SK-N-SH (cell line): ENCODE measurements around the gene RASGRP2. TPM values are rescaled to one million over a fixed set of nuclear protein-coding genes. Genes with fewer than 3 reads are reported as not detected.

Experiments used
- CTCF ChIA-PET: fragments of 300-600, 350-600 bp; formaldehyde crosslinking; extraction: SDS; loops from one replicate; lab custom pipeline; 2021; lab: Yijun Ruan, JAX
- POLR2A ChIA-PET: fragments of 350-600 bp; sonication (Branson Sonifier 250); formaldehyde crosslinking; extraction: SDS; loops from one replicate; lab custom pipeline; 2020; ENCODE audit warnings: antibody characterized with exemption, inconsistent platforms; lab: Yijun Ruan, JAX
- DNase-seq: peaks from one replicate; pipeline ENCODE4 v3.0.0; 2012
- H2AFZ ChIP-seq: fragments of 200-600 bp; sonication (generic); 2 replicates; pipeline ENCODE4 v1.8.1; 2016; ENCODE audit warnings: antibody characterized with exemption, mild to moderate bottlenecking, low read depth
- H3F3A ChIP-seq: fragments of 200-600 bp; sonication (generic); replicated peaks from 2 replicates; pipeline ENCODE3; 2016; ENCODE audit warnings: antibody characterized with exemption, mild to moderate bottlenecking; ENCODE audit not compliant: insufficient read depth
- H3K27ac ChIP-seq, 2 experiments: fragments of 200-500 bp in 1 of 2; fragments of 200-600 bp in 1 of 2; sonication (Bioruptor generic) in 1 of 2; sonication (generic), shearing (Covaris generic) in 1 of 2; 2 replicates each; pipeline versions ENCODE4 v1.5.1 to v1.6.1; 2014 to 2016; ENCODE audit warnings: low read depth in 2 of 2, inconsistent platforms in 1 of 2, low read length in 1 of 2, mild to moderate bottlenecking in 1 of 2, mixed read lengths in 1 of 2
- H3K27me3 ChIP-seq: fragments of 200-600 bp; sonication (generic), shearing (Covaris generic); 2 replicates; pipeline ENCODE4 v1.6.1; 2016; ENCODE audit warnings: mixed run types; ENCODE audit not compliant: insufficient read depth
- H3K36me3 ChIP-seq, 2 experiments: fragments of 200-500 bp in 1 of 2; fragments of 200-600 bp in 1 of 2; sonication (Bioruptor generic) in 1 of 2; sonication (generic) in 1 of 2; replicated peaks in 1 of 2; 2 replicates each; pipeline versions ENCODE3 to v1.5.1; 2014 to 2016; ENCODE audit warnings: low read length in 1 of 2, mild to moderate bottlenecking in 1 of 2; ENCODE audit not compliant: insufficient read depth in 2 of 2, control insufficient read depth in 1 of 2
- H3K4me1 ChIP-seq, 2 experiments: fragments of 200-500 bp in 1 of 2; fragments of 200-600 bp in 1 of 2; sonication (Bioruptor generic) in 1 of 2; sonication (generic), shearing (Covaris generic) in 1 of 2; 2 replicates each; pipeline versions ENCODE4 v1.5.1 to v1.6.1; 2014 to 2016; ENCODE audit warnings: low read depth in 1 of 2, low read length in 1 of 2, mixed run types in 1 of 2; ENCODE audit not compliant: insufficient read depth in 2 of 2, control insufficient read depth in 1 of 2
- H3K4me2 ChIP-seq: fragments of 200-600 bp; sonication (generic), shearing (Covaris generic); 2 replicates; pipeline ENCODE4 v1.6.1; 2017; ENCODE audit warnings: mixed run types
- H3K4me3 ChIP-seq, 2 experiments: fragments of 200-500 bp in 1 of 2; fragments of 200-600 bp in 1 of 2; sonication (Bioruptor generic) in 1 of 2; sonication (generic), shearing (Covaris generic) in 1 of 2; 2 replicates each; pipeline versions ENCODE4 v1.5.1 to v1.8.1; 2014 to 2016; ENCODE audit warnings: low read depth in 2 of 2, inconsistent platforms in 1 of 2, low read length in 1 of 2, mild to moderate bottlenecking in 1 of 2, mixed read lengths in 1 of 2, moderate library complexity in 1 of 2
- H3K79me2 ChIP-seq: fragments of 200-600 bp; sonication (generic); 2 replicates; pipeline ENCODE4 v1.8.1; 2017; ENCODE audit warnings: mild to moderate bottlenecking; ENCODE audit not compliant: insufficient read depth
- H3K9ac ChIP-seq: fragments of 200-600 bp; sonication (generic); 2 replicates; pipeline ENCODE4 v1.6.1; 2017; ENCODE audit warnings: mixed run types
- H3K9me2 ChIP-seq: fragments of 200-600 bp; sonication (generic); 2 replicates; pipeline ENCODE4 v1.6.1; 2017; ENCODE audit warnings: mixed run types
- H3K9me3 ChIP-seq: fragments of 200-600 bp; sonication (generic); 2 replicates; pipeline ENCODE4 v1.6.1; 2017; ENCODE audit warnings: mixed run types, mild to moderate bottlenecking, moderate library complexity
- H4K20me1 ChIP-seq: fragments of 200-600 bp; sonication (generic); 2 replicates; pipeline ENCODE4 v1.6.1; 2017; ENCODE audit warnings: mild to moderate bottlenecking, mixed run types; ENCODE audit not compliant: insufficient read depth
- GABPA ChIP-seq: IDR thresholded peaks from 2 replicates; pipeline ENCODE4 v1.4.0; 2012; ENCODE audit warnings: low read depth, mild to moderate bottlenecking
- GATA2 ChIP-seq: sonication (generic); formaldehyde crosslinking; IDR thresholded peaks from 2 replicates; pipeline ENCODE4 v1.5.0; 2020; ENCODE audit warnings: mild to moderate bottlenecking, missing genetic modification reagents
- NFIC ChIP-seq: IDR thresholded peaks from 2 replicates; pipeline ENCODE4 v1.4.0; 2012; ENCODE audit warnings: borderline replicate concordance
- POLR2AphosphoS5 ChIP-seq: IDR thresholded peaks from 2 replicates; pipeline ENCODE4 v1.6.1; 2012; ENCODE audit warnings: low read depth, low read length
- REST ChIP-seq: IDR thresholded peaks from 2 replicates; pipeline ENCODE4 v1.6.1; 2012; ENCODE audit warnings: mild to moderate bottlenecking, low read depth, low read length, moderate library complexity
- SMC3 ChIP-seq: IDR thresholded peaks from 2 replicates; pipeline ENCODE4 v1.6.1; 2012; ENCODE audit warnings: low read depth, low read length, improper control_type of control experiment
- WGBS: methylation state at CpG from one replicate; pipeline ENCODE4 v1.1.6; 2017; ENCODE audit warnings: low lambda C conversion rate; 5-methylcytosine and 5-hydroxymethylcytosine counted together
- polyA plus RNA-seq, 3 experiments: library from polyadenylated mRNA; depleted of rRNA; stranded (reverse); fragments of >200 nt; gene quantifications; 2 replicates each; pipeline ENCODE4 v1.2.3, GENCODE V29; 2012

Gene RASGRP2
- polyA plus RNA-seq, 1 of the 3 experiments (the other 2 are of a cell fraction), result 1.6 TPM

GRCh38 chr11:64758330-64759079, 14.6 kb upstream of the RASGRP2 start:
- H3K4me1 ChIP-seq, result peaks cover 8 to 18% of the 10 kb centered on the region in 2 experiments; a peak in 2 of 4 replicates
- H3K9me2 ChIP-seq, result no peaks in the 10 kb centered on the region
- TF ChIP-seq GATA2 (no peak), GABPA (no peak), NFIC (no peak), POLR2AphosphoS5 (no peak), SMC3 (no peak)
- peaks cover 7 to 13% of the 10 kb centered on the region in 2 experiments for H3K36me3 ChIP-seq
- H3K27me3 ChIP-seq, result no peaks in the 10 kb centered on the region
- H3K79me2 ChIP-seq, result no peaks in the 10 kb centered on the region
- peaks cover 32% of the 10 kb centered on the region for H3F3A ChIP-seq
- H2AFZ ChIP-seq, result no peak overlapping the region
- ChIA-PET CTCF (interaction anchor here (1.6 to 2.3 kb wide), 3 partner anchors 9 to 16 kb away, joined by 7 to 9 read pairs (median 8); no protein-coding TSS in a partner anchor), POLR2A (no interaction called here)
- 98% methylated on average over 8 of the region's 15 CpGs for WGBS
- no peak overlapping the region for H3K27ac ChIP-seq
- peaks cover 11% of the 10 kb centered on the region for H4K20me1 ChIP-seq
- peak; percentile 30 for DNase-seq
- H3K9me3 ChIP-seq, result no peaks in the 10 kb centered on the region
- H3K4me2 ChIP-seq, result no peak overlapping the region
- H3K9ac ChIP-seq, result no peak overlapping the region
- H3K4me3 ChIP-seq, result no peak overlapping the region

- DNase-seq, result peak; percentile 29
- CTCF ChIA-PET, result interaction anchor here (0.6 to 2.3 kb wide), 6 partner anchors 8 to 69 kb away, joined by 3 to 9 read pairs (median 5); no protein-coding TSS in a partner anchor
- Histone ChIP-seq H3K4me3 (no peak overlapping the region), H3K9me2 (no peaks in the 10 kb centered on the region), H4K20me1 (peaks cover 3% of the 10 kb centered on the region), H3K27ac (no peak overlapping the region), H3K9ac (no peak overlapping the region), H3K9me3 (no peaks in the 10 kb centered on the region), H3K27me3 (no peaks in the 10 kb centered on the region), H2AFZ (no peak overlapping the region), H3F3A (peaks cover 24% of the 10 kb centered on the region), H3K79me2 (no peaks in the 10 kb centered on the region), H3K4me2 (no peak overlapping the region), H3K36me3 (peaks cover 4 to 5% of the 10 kb centered on the region in 2 experiments), H3K4me1 (peaks cover under 1 to 12% of the 10 kb centered on the region in 2 experiments; a peak in 2 of 4 replicates)
- POLR2A ChIA-PET, result no interaction called here
- TF ChIP-seq REST, result no peak
- WGBS, result 86% methylated on average over 10 of the region's 19 CpGs
These were observed 13.8 kb upstream of the RASGRP2 start for GRCh38 chr11:64757549-64758329.
